A673 (cell line): ENCODE measurements around the gene ANKRD40.

ENCODE experiments used
- EZH2 ChIP-seq: fragments of 200-600 bp; sonication (generic); IDR thresholded peaks from 2 replicates; pipeline ENCODE4 v1.6.1; 2017; ENCODE audit warnings: borderline replicate concordance, low read depth, mild to moderate bottlenecking, mixed read lengths, antibody characterized with exemption, low read length; ENCODE audit not compliant: poor library complexity, severe bottlenecking
- TF ChIP-seq, protein P1 (sequence below): fragments of 300-800, 200-600 bp; sonication (generic); conservative IDR thresholded peaks from 2 replicates; pipeline ENCODE4 v1.5.1; 2017; ENCODE audit warnings: low read depth, mild to moderate bottlenecking, antibody characterized with exemption, low read length, moderate library complexity, mixed read lengths

DNA sequence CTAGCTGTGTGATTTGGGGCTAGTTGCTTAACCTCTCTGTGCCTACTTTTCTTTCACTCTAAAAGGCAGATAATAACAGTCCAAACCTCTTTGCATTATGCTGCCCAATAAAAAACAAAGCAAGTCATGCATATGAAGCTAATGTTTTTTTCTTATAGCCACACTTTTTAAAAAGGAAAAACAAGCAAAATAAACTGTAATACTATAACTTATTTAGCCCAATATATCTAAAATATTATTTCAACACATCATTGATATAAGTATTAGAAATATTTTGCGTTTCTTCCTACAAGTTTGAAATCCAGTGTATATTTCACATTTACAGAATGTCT lies 22.4 kb downstream of the ANKRD40 start:
- TF ChIP-seq, protein P1, sequence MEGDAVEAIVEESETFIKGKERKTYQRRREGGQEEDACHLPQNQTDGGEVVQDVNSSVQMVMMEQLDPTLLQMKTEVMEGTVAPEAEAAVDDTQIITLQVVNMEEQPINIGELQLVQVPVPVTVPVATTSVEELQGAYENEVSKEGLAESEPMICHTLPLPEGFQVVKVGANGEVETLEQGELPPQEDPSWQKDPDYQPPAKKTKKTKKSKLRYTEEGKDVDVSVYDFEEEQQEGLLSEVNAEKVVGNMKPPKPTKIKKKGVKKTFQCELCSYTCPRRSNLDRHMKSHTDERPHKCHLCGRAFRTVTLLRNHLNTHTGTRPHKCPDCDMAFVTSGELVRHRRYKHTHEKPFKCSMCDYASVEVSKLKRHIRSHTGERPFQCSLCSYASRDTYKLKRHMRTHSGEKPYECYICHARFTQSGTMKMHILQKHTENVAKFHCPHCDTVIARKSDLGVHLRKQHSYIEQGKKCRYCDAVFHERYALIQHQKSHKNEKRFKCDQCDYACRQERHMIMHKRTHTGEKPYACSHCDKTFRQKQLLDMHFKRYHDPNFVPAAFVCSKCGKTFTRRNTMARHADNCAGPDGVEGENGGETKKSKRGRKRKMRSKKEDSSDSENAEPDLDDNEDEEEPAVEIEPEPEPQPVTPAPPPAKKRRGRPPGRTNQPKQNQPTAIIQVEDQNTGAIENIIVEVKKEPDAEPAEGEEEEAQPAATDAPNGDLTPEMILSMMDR = no peak
- no peak for TF ChIP-seq EZH2
